ENCODE measurements around the gene UGT2A3.

The UGT2A3 gene

DNA sequence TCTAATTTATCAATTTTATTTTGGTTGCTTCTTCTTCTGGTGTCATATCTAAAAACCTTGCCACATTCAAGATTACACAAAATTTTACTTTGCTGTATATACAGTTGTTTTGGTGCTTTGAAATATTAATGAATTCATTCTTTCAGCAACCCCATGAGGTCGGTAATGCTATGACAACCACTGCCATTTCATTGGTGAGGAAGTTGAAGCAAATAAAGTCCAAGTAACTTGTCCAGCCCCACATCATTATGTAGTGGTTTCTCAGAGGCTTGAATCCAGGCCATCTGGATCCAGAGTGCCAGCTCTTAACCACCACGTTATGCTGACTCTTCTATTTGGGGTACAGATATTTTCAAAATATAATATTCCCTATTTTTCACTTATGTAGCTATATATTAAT, 42.2 kb downstream of the UGT2A3 start:
- DNase-seq = no peak

GRCh38 chr4:68907788-68908700, 43.6 kb downstream of the UGT2A3 start:
- no peak for DNase-seq

DNA sequence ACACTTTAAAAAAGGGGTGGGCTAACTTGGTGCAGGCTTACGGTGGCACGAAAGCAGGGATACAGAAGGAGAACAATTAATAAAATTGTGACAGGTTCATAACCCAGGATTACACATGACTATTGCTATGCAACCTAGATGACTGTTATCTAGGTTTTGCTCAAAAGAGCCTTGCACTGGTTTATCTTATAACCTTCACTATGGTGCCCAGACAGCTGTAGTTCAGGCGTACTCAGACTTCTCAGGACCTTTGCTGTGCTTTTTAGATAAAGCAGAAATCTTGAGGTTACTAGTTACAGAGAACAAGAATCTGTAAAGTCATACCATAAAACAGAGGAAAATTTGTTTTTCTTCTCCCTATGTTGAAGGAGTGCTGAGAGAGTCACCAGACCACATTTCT, 44.4 kb downstream of the UGT2A3 start:
- DNase-seq = no peak

DNA sequence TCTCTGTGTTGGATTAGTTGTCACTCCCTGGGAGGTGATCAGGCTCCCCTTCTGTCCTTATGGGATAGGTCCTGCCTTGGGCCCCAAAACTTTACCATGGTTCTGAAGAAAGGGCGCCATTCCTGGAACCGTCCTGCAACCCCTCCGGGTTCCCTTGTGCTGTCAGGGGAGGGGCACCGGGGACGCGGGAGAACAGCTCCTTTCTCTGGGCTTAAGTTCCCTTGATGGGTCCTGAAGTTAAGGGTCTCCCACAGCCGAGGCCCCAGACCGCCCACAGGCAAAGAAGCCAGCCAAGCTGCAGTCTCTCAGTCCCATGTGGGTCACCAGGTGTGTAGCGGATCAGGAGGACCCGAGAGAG, 44.8 kb downstream of the UGT2A3 start:
- DNase-seq = no peak

- no peak for DNase-seq
These were observed 45.4 kb downstream of the UGT2A3 start for GRCh38 chr4:68905939-68906779.

GRCh38 chr4:68905598-68905938, 46.0 kb downstream of the UGT2A3 start:
- no peak for DNase-seq

DNA sequence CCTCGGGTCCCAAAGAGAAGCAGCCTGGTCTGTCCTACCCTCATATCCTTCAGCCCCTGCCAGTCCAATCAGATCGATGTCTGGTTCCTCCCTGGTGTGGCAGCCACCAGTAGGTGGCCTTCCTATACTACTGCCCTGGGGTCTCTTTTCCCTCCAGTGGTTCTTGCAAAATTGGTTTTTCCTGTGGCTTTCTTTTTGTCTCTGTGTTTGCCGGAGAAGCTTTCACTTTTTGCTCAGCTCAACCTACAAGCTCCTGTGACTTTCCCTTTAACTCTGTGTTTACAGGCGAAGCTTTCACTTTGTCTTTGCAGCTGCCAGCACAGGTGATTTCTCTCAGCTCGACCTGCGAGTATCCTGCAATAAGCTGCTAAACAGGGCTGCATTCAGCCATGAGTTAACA, 46.8 kb downstream of the UGT2A3 start:
- no peak for DNase-seq

GRCh38 chr4:68896749-68897148, 54.9 kb downstream of the UGT2A3 start:
- no peak for DNase-seq

- no peak for DNase-seq
These were observed 55.9 kb downstream of the UGT2A3 start for GRCh38 chr4:68895561-68896198.

DNA sequence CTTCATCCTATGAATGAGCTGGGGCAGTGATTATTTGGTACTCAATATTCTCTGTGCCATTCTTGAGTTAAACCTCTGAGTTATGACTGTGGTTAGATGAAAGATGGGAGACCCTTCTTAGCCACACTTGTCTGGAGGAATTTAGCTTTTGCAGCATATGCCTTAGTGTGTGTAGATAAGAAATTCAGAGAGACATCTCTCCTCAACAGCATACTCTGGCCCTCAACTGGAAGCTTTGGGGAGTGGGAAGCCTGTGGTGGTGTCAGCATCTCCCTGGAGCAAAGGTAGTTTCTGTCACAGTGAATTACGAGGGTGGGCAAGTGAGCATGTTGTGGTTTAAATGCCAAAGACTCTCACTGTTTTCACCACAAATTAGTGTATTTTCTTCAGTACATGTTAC, 58.7 kb downstream of the UGT2A3 start:
- DNase-seq = no peak

GRCh38 chr4:68891678-68892077, 59.9 kb downstream of the UGT2A3 start:
- DNase-seq = no peak

DNA sequence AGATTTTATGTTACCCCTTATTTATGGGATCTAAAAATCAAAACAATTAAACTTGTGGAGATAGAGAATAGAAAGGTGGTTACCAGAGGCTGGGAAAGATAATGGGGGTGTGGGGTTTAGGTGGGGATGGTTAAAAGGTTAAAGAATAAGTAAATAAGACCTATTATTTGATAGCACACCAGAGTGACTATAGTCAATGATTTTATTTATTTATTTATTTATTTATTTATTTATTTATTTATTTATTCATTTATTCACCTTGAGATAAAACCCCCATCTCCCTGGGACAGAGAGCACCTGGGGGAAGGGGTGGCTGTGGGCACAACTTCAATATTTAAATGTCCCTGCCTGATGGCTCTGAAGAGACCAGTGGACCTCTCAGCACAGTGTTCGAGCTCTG, 66.1 kb downstream of the UGT2A3 start:
- no peak for DNase-seq

- DNase-seq = no peak
These were observed 67.7 kb downstream of the UGT2A3 start for GRCh38 chr4:68883870-68884269.

Data from NCI-H2107 (cell line).